Skeletal muscle cell (primary cell): ENCODE data around the gene IL10RB.
A peak's percentile ranks its signal among the peaks of the same experiment; 100 is the strongest.

ENCODE experiments used
- DNase-seq: peaks from one replicate; pipeline ENCODE4 v3.0.0-alpha.2; 2010; ENCODE audit warnings: low read depth
- H3K4me3 ChIP-seq: 2 replicates; pipeline ENCODE4 v1.5.1; 2011; ENCODE audit warnings: low read depth, mild to moderate bottlenecking, control low read depth, low read length, moderate library complexity

Gene IL10RB

DNA sequence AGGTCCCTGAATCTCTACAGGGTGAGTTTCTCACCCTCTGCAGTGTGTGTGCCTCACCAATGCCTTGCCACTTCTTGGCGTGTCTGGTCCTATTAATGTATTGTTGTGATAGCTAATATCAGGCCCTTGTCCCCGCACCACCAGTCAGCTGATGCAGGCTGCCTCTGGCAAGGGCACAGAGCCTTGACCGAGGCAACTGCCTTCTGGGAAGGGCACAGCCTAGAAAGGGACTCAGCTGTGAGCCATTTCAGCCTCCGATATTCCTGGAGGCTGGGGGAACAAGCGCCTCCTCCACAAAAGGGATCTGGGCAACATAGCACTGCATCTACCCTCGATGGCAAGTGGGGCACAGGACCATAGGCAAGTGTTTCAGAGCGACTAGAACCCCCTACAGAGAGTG, 27.0 kb downstream of the IL10RB start:
- H3K4me3 ChIP-seq, result no peak overlapping the region
- DNase-seq, result no peak

- H3K4me3 ChIP-seq, result no peak overlapping the region
- DNase-seq, result no peak
These were observed 27.6 kb downstream of the IL10RB start for GRCh38 chr21:33293811-33294216.

- DNase-seq, result no peak
- H3K4me3 ChIP-seq, result no peak overlapping the region
These were observed 30.0 kb downstream of the IL10RB start for GRCh38 chr21:33296156-33296555.

GRCh38 chr21:33299181-33299752, 33.1 kb downstream of the IL10RB start:
- no peak for DNase-seq
- no peak overlapping the region for H3K4me3 ChIP-seq

- no peak for DNase-seq
- no peak overlapping the region for H3K4me3 ChIP-seq
These were observed 34.8 kb downstream of the IL10RB start for GRCh38 chr21:33300701-33301631.

DNA sequence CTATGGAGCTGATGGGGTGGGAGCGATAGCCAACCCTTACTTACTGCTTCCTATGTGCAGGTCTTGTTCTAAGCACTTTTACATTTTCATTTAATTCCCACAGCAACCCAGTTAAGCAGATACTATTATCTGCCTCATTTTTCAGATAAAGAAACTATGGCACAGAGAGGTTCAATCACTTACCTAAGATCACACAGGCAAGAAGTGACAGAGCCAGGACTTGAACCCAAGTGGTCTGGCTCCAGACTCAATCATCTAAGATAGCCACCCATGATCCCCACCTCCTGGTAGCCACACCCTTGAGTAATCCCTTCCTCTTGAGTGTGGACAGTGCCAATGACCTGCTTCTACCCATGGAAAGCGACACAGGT, 35.5 kb downstream of the IL10RB start:
- no peak overlapping the region for H3K4me3 ChIP-seq
- DNase-seq, result no peak

GRCh38 chr21:33302055-33302454, 35.9 kb downstream of the IL10RB start:
- H3K4me3 ChIP-seq, result no peak overlapping the region

DNA sequence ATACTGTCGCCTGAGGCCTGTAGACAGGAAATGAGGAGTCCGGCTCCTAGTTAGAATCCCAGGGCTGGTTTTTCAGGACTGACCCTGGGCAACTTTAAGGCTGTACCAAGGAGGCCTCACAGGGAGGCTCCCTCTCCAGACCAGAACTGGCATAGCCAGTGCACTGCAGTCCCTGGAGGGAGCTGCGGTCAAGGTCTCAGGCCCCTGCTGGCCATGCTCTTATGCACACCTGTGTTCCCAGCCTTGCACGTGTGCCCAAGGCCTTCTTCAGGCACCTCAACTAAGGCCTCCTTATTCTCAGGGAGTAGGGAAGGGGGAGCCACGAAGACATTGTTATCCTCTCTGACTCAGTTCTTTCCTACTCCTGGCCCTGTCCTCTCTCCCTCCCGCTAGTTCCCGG, 36.6 kb downstream of the IL10RB start:
- H3K4me3 ChIP-seq, result no peak overlapping the region
- no peak for DNase-seq

More at GRCh38 chr21:33302055-33302454, 35.9 kb downstream of the IL10RB start:
- no peak for DNase-seq

- no peak overlapping the region for H3K4me3 ChIP-seq
- no peak for DNase-seq
These were observed 39.1 kb downstream of the IL10RB start for GRCh38 chr21:33305344-33305671.

- no peak for DNase-seq
- H3K4me3 ChIP-seq, result no peak overlapping the region
These were observed 39.8 kb downstream of the IL10RB start for GRCh38 chr21:33305938-33306337.

- H3K4me3 ChIP-seq, result no peak overlapping the region
- DNase-seq, result peak; percentile 73
These were observed 42.7 kb downstream of the IL10RB start for GRCh38 chr21:33308586-33309490.

DNA sequence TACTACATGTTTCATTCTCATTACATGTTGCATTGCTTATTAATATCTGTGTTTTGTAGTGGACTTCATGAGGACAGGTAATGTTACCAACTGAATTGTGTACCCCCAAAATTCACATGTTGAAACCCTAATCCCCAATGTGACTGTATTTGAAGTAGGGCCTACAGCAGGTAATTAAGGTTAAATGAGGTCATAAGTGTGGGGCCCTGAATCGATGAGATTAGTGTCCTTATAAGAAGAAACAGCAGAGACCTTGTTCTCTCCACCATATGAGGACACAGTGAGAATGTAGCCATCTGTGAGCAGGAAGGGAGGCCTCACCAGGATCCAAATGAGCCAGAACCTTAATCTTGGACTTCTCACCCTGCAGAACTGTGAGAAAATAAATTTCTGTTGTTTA, 43.6 kb downstream of the IL10RB start:
- DNase-seq, result no peak
- H3K4me3 ChIP-seq, result no peak overlapping the region

DNA sequence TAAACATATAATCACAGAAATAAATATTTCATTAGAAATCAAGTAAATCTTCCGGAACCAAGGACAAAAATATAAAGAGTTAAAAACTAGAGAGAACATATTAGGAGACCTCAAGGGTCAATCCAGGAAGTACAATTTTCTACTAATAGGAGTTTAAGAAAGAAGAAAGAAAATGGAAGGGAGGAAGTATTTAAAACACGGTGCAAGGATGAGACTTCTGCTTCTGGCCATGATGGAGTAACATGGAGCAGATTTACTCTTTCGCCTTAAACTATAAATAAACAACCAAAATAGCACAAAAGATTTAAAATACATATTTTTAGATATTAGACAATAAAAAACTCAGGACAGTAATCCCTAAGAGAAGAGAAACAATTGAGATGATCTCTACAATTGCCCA, 46.0 kb downstream of the IL10RB start:
- no peak for DNase-seq
- no peak overlapping the region for H3K4me3 ChIP-seq

DNA sequence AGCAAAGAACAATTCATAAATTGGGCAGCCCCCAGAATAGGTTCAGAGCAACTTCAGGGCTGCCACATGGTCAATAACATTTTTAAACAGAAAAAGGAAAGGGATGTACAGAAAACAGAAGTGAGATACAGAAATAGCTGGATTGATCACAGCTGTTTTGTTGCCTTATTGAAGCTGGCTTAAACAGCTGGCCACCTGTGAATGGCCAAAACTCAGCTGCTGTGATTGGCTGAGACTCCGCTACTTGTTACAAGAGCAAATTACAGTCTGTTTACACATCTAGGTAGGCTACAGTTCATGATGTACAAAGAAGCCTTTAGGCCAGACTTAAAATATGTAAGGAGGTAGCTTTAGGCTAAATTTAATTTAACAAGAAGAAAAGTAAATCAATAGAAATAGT, 47.0 kb downstream of the IL10RB start:
- no peak for DNase-seq
- no peak overlapping the region for H3K4me3 ChIP-seq

DNA sequence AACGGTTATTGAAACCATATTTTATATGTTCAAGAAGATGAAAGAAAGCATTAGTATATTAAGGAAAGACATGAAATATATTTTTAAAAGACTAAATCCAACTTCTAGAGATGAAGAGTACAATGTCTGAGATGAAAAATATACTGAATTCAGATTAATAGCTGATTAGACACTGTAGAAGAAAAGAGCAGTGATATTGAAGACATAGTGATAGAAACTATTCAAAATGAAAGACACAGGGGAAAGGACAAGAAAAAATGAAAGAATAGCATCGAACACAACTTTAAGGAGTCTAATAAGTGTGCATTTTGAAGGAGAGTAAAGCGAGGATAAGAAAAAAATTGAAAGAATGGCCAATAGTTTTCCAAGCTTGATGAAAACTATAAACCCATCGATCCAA, 47.4 kb downstream of the IL10RB start:
- no peak for DNase-seq
- no peak overlapping the region for H3K4me3 ChIP-seq

DNA sequence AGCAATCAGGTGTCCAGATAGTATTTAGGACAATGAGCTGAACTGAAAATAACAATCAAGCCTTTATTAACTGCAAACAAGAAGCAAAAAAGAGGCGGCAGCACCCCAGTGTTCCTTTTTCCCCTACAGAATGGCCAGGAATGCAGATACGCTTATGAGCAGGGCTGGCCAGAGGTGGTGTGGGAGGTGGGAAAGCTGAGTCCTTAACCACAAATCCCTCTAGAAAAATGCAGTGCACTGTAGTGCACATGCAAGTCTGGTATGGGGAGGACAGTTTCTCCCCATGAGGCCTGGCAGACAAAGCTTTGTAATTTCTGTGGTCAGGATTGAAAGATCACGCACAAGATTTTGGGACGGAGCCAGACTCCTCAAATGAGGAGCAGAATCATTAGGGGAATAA, 47.9 kb downstream of the IL10RB start:
- no peak for DNase-seq
- H3K4me3 ChIP-seq, result no peak overlapping the region

GRCh38 chr21:33315946-33316710, 50.0 kb downstream of the IL10RB start:
- no peak overlapping the region for H3K4me3 ChIP-seq
- no peak for DNase-seq

GRCh38 chr21:33317145-33317544, 51.0 kb downstream of the IL10RB start:
- no peak overlapping the region for H3K4me3 ChIP-seq
- DNase-seq, result no peak

- H3K4me3 ChIP-seq, result no peak overlapping the region
- DNase-seq, result no peak
These were observed 51.8 kb downstream of the IL10RB start for GRCh38 chr21:33317786-33318486.
